Sigmoid colon (tissue), 7 donors: ENCODE data around the gene PCSK7. TPM values are rescaled to one million over a fixed set of nuclear protein-coding genes. Genes with fewer than 3 reads are reported as not detected.
"Not testable (repeated sequence)": the region's sequence is repeated elsewhere in the genome, so short reads cannot be mapped to it uniquely, and the experiment has no call there.

Experiments
- DNase-seq: peaks from one replicate; pipeline ENCODE4 v3.0.0-alpha.2; 2019
- H3K27ac ChIP-seq, 4 donors: fragments of 200-600 bp; sonication (generic); one replicate each; pipeline ENCODE4 v1.5.1; 2016 to 2019; ENCODE audit warnings: mild to moderate bottlenecking in 1 of 4
- H3K27me3 ChIP-seq, 3 donors: fragments of 200-600 bp; sonication (generic); one replicate each; pipeline ENCODE4 v1.5.1; 2019; ENCODE audit warnings: mild to moderate bottlenecking in 1 of 3
- H3K36me3 ChIP-seq, 4 donors: fragments of 200-600 bp; sonication (generic); one replicate each; pipeline ENCODE4 v1.5.1; 2016 to 2019
- H3K4me1 ChIP-seq, 4 donors: fragments of 200-600 bp; sonication (generic); one replicate each; pipeline ENCODE4 v1.5.1; 2017 to 2019
- H3K4me3 ChIP-seq, 4 donors: fragments of 200-600 bp; sonication (generic); one replicate each; pipeline ENCODE4 v1.5.1; 2017 to 2019; ENCODE audit warnings: mild to moderate bottlenecking in 2 of 4, moderate library complexity in 1 of 4
- H3K9me3 ChIP-seq, 4 donors: fragments of 200-600 bp in 3 of 4; sonication (generic) in 3 of 4; one replicate each; pipeline versions ENCODE4 v1.5.1 to v1.6.1; 2013 to 2019
- CTCF ChIP-seq, 4 experiments: fragments of 450-650 bp in 3 of 4; fragments of 200-600 bp in 1 of 4; IDR thresholded peaks; one replicate each; pipeline ENCODE4 v1.5.1; 2016 to 2019; ENCODE audit warnings: antibody characterized with exemption in 4 of 4, mild to moderate bottlenecking in 3 of 4, moderate library complexity in 2 of 4
- EP300 ChIP-seq, 4 donors: sonication (generic); formaldehyde crosslinking; IDR thresholded peaks; one replicate each; pipeline ENCODE4 v1.6.1; 2017; ENCODE audit warnings: antibody characterized with exemption in 4 of 4
- POLR2A ChIP-seq, 2 donors: fragments of 450-650 bp; IDR thresholded peaks; one replicate each; pipeline ENCODE4 v1.6.1; 2016; ENCODE audit warnings: antibody characterized with exemption in 2 of 2, mild to moderate bottlenecking in 2 of 2, moderate library complexity in 2 of 2
- POLR2AphosphoS5 ChIP-seq, 4 donors: sonication (generic); formaldehyde crosslinking; IDR thresholded peaks; one replicate each; pipeline ENCODE4 v1.6.1; 2017; ENCODE audit warnings: antibody characterized with exemption in 4 of 4
- WGBS, 2 donors: extraction: QIAGEN DNeasy Blood & Tissue Kit; methylation state at CpG; one replicate each; pipeline ENCODE4 v1.1.7; 2013; 5-methylcytosine and 5-hydroxymethylcytosine counted together
- intact Hi-C: fragments of 100-400 bp; cut with DNase I; formaldehyde crosslinking; loops from one replicate; pipeline ENCODE4 v1.15.1; 2023
- polyA plus RNA-seq, 3 donors: library from polyadenylated mRNA; stranded (reverse); fragments of 200-250 nt; gene quantifications; one replicate each; pipeline ENCODE4 v1.2.3, GENCODE V29; 2013
- total RNA-seq, 4 donors: library from RNA; depleted of rRNA; stranded (reverse); fragments of >200 nt; gene quantifications; one replicate each; pipeline ENCODE4 v1.1.0, GENCODE V29; 2016
- donor health status: healthy with polysubstance abuse.
- donor health status: Bipolar disorder and iron deficiency.
- donor health status: healthy.

The PCSK7 gene
- total RNA-seq (10 to 100 TPM; 22.1 to 55.1 (median 31.1) TPM), polyA plus RNA-seq (100 to 1,000 TPM in 1 of 3 donors, 10 to 100 TPM in 2; 18.0 to 116 (median 21.7) TPM)

GRCh38 chr11:117231842-117232091, at the start of gene PCSK7:
PCSK7 (minus strand) TSS chr11:117232073; CDS start chr11:117229844, 2,229 bp downstream.
- Histone ChIP-seq H3K9me3 (no peaks in the 10 kb centered on the region), H3K4me3 (peak within 1 kb of the TSS; percentile 79 to 98 (median 92)), H3K36me3 (peaks cover 19 to 46% (median 29%) of the 10 kb centered on the region in 4 donors), H3K4me1 (peaks cover 2 to 38% (median 32%) of the 10 kb centered on the region in 4 donors), H3K27me3 (no peaks in the 10 kb centered on the region), H3K27ac (peak within 1 kb of the TSS; percentile 95 to 99 (median 96))
- TF ChIP-seq POLR2AphosphoS5 (IDR thresholded peaks at IDR 0.05) (peak in 1 of 4 donors; percentile 70), POLR2A (IDR thresholded peaks at IDR 0.05) (peak in 1 of 2 donors; percentile 21), EP300 (IDR thresholded peaks at IDR 0.05) (no peak)
- 1% methylated on average over 13 of the region's 13 CpGs for WGBS, 2 donors
- intact Hi-C loops: loop anchor here (1.0 to 2.0 kb wide), 3 partner anchors 53 to 96 kb away; partner anchors contain the start of genes CEP164, PAFAH1B2 and SIDT2
- DNase-seq: peak; percentile 92

- peaks cover 8 to 70% (median 28%) of the 10 kb centered on the region in 4 donors for H3K36me3 ChIP-seq
- peak; percentile 39 for DNase-seq
Measured at GRCh38 chr11:117281159-117281558, 49.3 kb upstream of the PCSK7 start.

GRCh38 chr11:117279711-117280376, 48.0 kb upstream of the PCSK7 start:
- DNase-seq: peak; percentile 3
- intact Hi-C loops: no loop called here
- H3K9me3 ChIP-seq: no peaks in the 10 kb centered on the region
- H3K27me3 ChIP-seq: no peaks in the 10 kb centered on the region
- peaks cover 8 to 64% (median 24%) of the 10 kb centered on the region in 4 donors for H3K36me3 ChIP-seq
- H3K4me1 ChIP-seq: peaks cover 0 to 11% (median 0%) of the 10 kb centered on the region in 4 donors
- 84 to 88% methylated on average over 4 of the region's 4 CpGs for WGBS, 2 donors
- H3K4me3 ChIP-seq: no peak overlapping the region
- no peak for TF ChIP-seq POLR2A (IDR thresholded peaks at IDR 0.05)
- no peak for TF ChIP-seq EP300 (IDR thresholded peaks at IDR 0.05)
- TF ChIP-seq CTCF (IDR thresholded peaks at IDR 0.05): no peak
- TF ChIP-seq POLR2AphosphoS5 (IDR thresholded peaks at IDR 0.05): no peak
- H3K27ac ChIP-seq: no peak overlapping the region

More at GRCh38 chr11:117281159-117281558, 49.3 kb upstream of the PCSK7 start:
- Histone ChIP-seq H3K27ac (peak overlapping the region in 1 of 4 donors; percentile 13), H3K27me3 (no peaks in the 10 kb centered on the region), H3K9me3 (no peaks in the 10 kb centered on the region), H3K4me3 (no peak overlapping the region), H3K4me1 (peaks cover 0 to 11% (median 0%) of the 10 kb centered on the region in 4 donors)
- peak in 1 of 4 donors; percentile 16 for TF ChIP-seq POLR2AphosphoS5 (IDR thresholded peaks at IDR 0.05)
- no peak for TF ChIP-seq EP300 (IDR thresholded peaks at IDR 0.05)
- TF ChIP-seq CTCF (IDR thresholded peaks at IDR 0.05): no peak
- no peak for TF ChIP-seq POLR2A (IDR thresholded peaks at IDR 0.05)
- WGBS, 2 donors: 84 to 86% methylated on average over 6 of the region's 6 CpGs
- intact Hi-C loops: no loop called here

- DNase-seq: no peak
- Histone ChIP-seq H3K27ac (no peak overlapping the region), H3K4me3 (no peak overlapping the region), H3K27me3 (no peaks in the 10 kb centered on the region), H3K9me3 (no peaks in the 10 kb centered on the region), H3K4me1 (peaks cover 0 to 11% (median 0%) of the 10 kb centered on the region in 4 donors), H3K36me3 (peaks cover under 1 to 57% (median 15%) of the 10 kb centered on the region in 4 donors)
- WGBS, 2 donors: 61 to 81% methylated on average over 2 of the region's 2 CpGs
- TF ChIP-seq CTCF (IDR thresholded peaks at IDR 0.05): no peak
- TF ChIP-seq POLR2AphosphoS5 (IDR thresholded peaks at IDR 0.05): no peak
- TF ChIP-seq EP300 (IDR thresholded peaks at IDR 0.05): no peak
- no peak for TF ChIP-seq POLR2A (IDR thresholded peaks at IDR 0.05)
- intact Hi-C loops: no loop called here
Measured at GRCh38 chr11:117278347-117278746, 46.5 kb upstream of the PCSK7 start.

GRCh38 chr11:117273550-117274289, 41.8 kb upstream of the PCSK7 start:
- intact Hi-C loops: no loop called here
- DNase-seq: no peak
- WGBS, 2 donors: 90% methylated on average over 9 of the region's 9 CpGs
- no peak overlapping the region for H3K4me3 ChIP-seq
- H3K36me3 ChIP-seq: peaks cover 0 to 29% (median 3%) of the 10 kb centered on the region in 4 donors
- no peak overlapping the region for H3K27ac ChIP-seq
- H3K4me1 ChIP-seq: no peaks in the 10 kb centered on the region
- no peak for TF ChIP-seq POLR2AphosphoS5 (IDR thresholded peaks at IDR 0.05)
- TF ChIP-seq CTCF (IDR thresholded peaks at IDR 0.05): no peak
- no peaks in the 10 kb centered on the region for H3K27me3 ChIP-seq
- no peaks in the 10 kb centered on the region for H3K9me3 ChIP-seq

GRCh38 chr11:117272175-117272574, 40.3 kb upstream of the PCSK7 start:
- H3K4me3 ChIP-seq, DNase-seq, intact Hi-C loops, H3K27ac ChIP-seq, H3K9me3 ChIP-seq, H3K4me1 ChIP-seq, H3K27me3 ChIP-seq: not testable (repeated sequence)
- peaks cover 0 to 35% (median 3%) of the 10 kb centered on the region in 4 donors for H3K36me3 ChIP-seq
- 93 to 96% methylated on average over 5 of the region's 5 CpGs for WGBS, 2 donors
